DMS153 treated with DMSO at 0.1 percent for 48 hours (cell line): ENCODE measurements around the gene ZNF490.
"Not testable (repeated sequence)": the region's sequence is repeated elsewhere in the genome, so short reads cannot be mapped to it uniquely, and the experiment has no call there.

Experiments
- DNase-seq: peaks from one replicate; lab custom pipeline; 2025; ENCODE audit not compliant: unreplicated experiment; lab: John Stamatoyannopoulos, UW

ZNF490 gene

DNA sequence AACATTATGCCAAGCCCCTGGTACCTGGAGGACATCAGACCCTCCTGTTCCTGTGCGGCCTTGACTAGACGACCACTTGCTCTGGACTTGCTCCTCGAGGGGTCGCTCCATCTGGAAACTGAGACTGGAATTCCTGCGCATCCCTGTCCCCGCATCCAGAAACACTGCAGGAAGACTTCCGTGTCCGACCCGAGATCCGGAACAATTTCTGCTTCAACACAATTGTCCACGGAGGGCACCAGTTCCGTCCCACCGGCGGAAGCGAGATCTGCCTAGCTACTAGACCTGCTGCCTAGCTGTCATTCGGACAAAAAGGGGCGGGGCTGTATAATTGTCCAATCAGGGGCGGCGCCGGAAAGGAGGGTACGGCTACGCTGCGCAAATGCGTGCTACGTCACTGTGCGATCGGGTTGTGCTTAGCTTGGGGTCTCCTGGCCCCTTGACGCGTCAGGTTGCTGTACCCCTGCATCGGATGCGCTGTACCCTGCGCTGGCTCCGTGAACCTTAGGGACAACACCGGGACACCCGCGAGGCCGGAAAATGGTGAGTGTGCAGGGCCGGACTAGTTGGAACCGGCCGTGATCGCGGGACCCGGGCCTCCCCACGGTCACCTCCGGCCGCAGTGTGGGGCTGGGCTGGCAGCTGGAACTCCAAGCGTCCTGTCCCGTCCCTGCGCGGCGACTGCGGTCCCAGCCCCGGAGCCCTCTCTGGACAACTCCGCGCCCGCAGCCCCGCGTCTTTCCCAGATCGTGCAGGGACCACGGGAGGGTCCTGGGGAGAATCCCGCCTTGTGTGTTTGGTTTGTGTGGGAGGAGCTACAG, at the start of gene ZNF490, which contains the start of gene ZNF791:
TSS of gene ZNF490 (minus strand) at position 274 of the 821 bp plus-strand sequence. CDS start at position 141, 133 bp downstream.
TSS of gene ZNF791 (plus strand) at position 381 of the 821 bp plus-strand sequence. CDS start at position 541, 160 bp downstream.
- DNase-seq: peak; percentile 88

DNA sequence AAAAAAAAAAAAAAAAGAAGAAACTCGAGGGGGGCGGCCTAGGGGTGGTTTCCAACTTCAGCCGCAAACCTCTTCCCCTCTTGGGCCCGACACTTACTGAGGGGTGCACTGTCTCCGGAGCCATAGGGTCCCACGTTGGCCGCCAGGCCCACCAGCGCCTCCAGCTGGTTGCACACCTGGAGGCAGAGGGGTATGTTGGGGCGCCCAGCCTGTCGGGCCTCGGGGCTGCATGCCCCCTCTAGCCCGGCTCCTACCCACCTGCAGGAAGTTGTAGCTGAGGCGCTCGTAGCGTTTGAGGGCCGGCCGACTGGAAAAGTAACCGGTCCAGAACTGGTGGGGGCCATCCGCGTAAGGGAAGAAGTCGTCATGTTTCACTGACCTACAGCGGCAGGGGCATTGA, 47.4 kb upstream of the ZNF490 start:
- DNase-seq: no peak

DNA sequence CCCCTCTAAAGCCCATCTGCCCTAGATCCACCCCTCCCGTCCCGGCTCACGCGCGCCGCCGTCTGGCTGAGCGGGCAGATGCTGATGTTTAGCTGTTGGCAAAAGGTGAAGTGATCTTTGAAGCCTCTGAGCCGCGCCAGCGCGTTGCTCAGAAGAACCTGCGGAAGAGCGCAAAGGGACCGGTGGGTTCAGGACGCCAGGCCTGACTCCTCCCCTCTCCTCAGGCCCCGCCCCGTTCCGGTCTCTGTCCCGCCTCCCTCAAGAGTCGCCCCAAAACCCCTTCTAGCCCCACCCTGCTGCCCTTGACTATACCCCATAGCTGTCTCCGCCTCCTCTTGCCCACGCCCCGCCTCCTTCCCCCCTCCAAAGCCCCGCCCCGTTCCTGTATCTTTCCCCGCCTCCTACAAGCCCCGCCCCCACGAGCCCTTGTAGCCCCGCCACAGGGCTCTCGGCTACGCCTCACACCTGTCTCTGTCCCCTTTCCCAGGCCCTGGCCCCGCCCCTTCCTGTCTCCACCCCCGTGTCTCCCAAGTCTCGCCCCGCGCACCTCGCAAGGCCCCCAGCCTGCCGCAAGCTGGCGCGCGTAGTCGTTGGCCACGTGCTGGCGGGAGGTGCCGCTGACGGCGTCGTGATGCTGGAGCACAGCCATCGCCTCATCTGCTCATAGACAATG, 46.4 kb upstream of the ZNF490 start:
- DNase-seq: no peak

DNA sequence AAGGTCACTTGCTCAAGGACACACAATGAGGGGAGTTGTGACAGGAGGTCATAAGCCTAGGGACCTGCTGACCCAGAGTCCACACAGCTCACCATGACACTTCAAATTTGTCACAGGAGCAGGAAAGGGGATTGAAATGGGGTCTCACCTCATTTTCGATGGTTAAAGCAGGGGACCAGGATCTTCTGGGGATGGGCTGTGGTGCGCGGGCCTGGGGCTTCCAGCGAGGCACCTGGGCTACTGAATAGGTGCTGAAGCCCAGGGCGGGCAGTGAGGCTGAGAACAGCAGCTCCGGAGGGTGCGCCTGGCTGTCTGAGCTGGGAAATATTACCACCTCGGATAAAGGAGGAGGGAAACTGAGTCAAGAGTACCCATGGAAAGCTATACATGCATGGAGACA, 44.9 kb upstream of the ZNF490 start:
- DNase-seq: no peak

DNA sequence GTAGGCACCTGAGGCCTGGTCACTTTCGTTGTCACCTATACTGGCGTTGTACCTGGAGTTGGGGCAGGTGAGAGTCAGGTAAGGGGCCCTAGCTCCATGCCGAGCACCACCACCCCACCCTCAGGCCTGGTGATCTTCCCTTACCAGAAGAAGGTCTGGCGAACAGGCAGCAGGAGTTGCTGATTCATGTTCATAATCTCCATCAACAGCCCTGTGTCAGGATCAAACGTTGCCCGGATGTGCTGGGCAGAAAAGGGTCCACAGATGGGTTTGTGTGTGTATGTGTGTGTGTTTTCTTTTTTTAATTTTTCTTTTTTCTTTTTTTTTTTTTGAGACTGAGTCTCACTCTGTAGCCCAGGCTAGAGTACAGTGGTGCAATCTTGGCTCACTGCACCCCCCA, 41.6 kb upstream of the ZNF490 start:
- no peak for DNase-seq

DNA sequence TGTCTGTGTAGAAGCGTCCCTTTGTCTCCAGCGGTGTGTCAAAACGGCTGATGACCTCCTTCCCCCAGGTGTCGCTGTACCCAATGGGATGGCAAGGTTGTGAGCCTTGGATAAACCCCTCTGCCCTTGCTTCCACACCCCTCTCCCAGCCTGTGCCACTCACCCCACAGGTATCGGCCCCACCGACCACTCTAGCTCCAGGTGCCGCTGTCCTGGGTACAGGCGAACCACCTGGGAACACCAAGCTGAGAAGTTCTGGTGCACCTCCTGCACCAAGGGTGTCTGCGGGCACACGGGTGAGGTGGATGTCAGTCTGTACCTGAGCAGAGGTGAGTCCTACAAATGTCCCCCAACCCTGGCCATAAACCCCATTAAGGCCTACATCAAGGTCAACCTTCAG, 39.3 kb upstream of the ZNF490 start:
- no peak for DNase-seq

DNA sequence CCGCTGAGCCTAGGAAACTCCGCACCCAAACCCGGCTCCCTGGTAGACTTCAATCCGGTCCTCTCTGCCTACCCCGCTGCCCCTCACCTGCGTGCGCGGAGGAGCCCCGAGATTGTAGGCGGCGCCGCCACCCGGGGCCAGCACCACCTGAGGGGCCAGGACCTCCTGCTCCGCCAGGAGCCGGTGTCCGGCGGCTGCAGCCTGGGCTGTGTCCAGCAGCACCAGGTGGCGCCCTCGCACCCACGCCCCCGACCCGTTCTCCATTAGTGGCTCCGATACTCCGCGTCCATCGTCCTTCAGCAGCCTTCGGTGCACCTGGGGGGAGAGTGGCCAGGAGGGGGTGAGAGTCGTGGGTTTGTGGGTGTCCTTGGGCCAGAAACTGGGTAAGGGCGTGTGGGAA, 37.5 kb upstream of the ZNF490 start:
- DNase-seq: no peak

DNA sequence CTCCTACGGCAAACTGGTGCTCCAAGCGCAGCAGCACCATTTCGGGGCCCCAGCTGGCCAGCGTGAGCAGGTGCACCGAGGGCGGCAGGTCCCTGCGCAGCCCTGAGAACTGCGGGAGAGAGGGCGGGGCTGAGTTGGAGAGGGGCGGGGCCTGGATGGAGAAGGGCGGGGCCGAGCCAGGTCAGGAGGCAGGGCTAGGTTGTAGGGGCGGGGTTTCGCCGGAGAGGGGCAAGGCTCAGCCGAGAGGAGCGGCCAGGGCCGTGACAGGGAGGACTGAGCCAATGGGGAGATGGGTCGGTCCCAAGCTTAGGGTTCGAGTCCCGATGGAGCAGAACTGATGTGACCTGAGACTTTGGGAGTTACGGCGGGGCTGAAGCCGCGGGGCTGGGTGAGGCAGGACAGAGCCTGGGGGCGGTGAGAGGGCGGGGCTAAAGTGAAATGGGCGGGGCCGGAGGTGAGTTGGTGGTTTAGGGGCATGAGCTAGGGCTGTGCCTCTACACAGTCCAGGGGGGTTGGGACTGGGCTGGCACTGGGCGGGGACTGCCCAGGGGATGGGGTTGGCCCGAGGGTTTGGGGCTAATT, 37.0 kb upstream of the ZNF490 start:
- DNase-seq: peak; percentile 9

DNA sequence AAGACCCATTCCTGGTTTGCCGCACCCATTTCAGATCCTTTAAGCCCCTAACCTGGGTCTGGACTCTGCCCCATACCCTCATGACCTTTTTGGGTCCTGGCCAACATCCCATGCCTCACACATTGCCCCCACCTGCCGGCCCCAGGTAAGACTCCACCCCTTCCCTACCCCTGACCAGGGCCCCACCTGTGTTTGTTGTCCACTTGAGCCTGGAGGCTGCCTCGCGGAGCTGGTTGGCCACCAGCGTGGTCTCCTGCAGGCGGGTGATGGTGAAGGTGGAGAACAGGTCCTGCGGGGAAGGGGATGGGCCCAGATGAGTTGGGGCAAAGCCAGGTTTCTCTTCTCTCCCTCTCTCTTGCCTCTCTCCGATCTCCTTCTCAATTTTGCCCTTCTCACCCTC, 36.4 kb upstream of the ZNF490 start:
- DNase-seq: no peak

DNA sequence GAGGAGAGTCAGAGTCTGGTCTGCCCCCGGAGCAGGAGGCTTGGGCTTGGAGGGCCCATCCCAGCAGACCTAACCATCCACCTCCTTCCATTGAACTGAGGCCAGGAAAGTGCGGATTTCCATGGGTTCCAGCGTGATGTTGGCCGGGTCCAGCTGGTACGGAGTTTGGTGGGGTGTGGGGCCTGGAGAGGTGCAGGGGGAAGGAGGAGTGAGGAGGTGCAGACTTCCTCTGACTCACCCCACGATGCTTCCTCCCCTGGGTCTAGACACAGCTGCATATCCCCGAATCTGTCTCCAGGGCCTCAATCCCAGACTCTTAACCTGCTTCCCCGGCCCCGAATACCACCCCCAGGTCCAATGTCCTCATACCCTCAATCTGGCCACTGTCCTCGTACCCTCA, 35.9 kb upstream of the ZNF490 start:
- DNase-seq: no peak

DNA sequence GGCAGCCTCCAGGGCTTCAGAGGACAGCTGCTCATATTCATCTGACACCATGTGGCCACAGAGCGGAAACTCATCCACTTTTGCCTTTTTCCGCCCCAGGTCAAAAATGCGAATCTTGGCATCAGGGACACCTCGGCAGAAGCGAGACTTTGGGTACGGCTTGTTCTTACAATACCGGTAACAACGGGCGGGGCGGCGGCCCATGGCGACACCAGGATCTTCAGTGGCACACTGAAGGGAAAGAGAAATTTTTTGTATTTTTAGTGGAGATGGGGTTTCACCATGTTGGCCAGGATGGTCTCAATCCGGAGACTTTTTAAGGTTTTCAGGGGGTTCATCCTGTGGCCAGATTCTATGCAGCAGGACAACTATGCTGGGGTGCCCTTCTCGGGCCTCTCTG, 33.1 kb upstream of the ZNF490 start:
- DNase-seq: not testable (repeated sequence)

DNA sequence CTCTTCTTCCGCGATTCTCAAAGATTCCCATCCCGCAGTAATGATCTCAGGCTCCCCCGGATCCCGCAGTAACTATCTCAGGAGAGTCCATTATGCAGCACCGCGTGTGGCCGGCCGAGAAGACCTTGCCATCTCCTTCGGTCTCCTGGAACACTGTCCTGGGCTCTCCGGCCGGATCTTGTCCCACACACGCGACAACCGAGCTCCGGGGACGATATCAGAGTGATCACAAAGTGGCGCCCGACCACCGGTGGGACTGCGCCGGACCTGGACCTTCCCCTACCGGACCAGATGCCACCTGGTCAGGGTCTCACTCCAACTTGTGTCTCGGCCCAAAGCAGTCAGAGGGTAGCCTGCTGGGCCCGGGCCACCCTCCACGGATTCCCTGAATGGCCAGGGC, 31.9 kb upstream of the ZNF490 start:
- no peak for DNase-seq

DNA sequence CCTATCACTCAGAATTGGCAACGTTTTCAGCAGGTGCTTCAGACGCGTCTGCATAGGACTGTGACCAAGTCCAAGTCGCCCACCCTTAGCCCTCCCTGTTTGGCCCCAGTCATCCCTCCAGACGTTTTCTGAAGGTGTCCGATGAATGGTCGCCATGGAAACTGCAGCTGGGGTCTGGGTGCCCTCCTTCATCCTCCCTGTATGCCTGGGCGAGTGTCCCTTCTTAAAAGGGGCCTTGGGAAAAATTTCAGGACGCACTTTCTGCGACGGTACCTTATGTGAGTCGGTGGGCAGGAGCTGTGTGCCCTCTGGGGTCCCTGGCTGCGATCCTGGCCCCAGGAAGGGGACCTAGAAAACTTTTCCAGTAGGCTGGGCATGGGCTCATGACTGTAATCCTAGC, 30.8 kb upstream of the ZNF490 start:
- DNase-seq: no peak

DNA sequence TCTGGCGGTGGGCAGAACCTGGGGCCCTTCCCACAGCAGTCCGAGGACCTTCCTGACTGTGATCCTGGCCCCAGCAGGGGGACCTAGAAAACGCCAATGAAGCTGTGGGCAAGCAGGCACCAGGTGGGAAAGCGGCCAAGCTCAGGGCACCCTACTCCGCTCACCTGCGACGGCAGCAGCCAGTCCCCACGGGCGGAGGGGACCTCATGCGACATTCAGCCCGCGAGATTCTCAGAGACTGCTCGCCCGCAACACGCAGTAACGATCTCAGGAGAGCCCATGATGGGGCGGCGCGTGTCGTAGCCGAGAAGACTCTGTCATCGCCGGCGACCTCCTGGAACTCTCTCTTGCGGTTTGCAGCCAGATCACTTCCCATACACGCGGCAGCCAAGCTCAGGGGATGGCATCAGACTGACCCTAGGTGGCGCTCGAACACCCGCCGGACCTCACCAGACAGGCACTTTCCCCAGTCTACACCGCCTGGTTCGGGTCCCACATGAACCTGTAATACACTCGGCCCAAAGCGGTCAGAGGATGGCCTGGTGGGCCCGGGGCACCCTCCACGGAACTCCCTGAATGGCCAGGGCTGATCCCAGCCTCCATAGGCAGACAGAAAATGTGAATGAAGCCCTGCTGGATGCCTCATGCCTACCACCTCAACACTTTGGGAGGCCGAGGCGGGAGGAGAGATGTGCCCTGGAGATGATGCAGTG, 29.4 kb upstream of the ZNF490 start:
- no peak for DNase-seq

DNA sequence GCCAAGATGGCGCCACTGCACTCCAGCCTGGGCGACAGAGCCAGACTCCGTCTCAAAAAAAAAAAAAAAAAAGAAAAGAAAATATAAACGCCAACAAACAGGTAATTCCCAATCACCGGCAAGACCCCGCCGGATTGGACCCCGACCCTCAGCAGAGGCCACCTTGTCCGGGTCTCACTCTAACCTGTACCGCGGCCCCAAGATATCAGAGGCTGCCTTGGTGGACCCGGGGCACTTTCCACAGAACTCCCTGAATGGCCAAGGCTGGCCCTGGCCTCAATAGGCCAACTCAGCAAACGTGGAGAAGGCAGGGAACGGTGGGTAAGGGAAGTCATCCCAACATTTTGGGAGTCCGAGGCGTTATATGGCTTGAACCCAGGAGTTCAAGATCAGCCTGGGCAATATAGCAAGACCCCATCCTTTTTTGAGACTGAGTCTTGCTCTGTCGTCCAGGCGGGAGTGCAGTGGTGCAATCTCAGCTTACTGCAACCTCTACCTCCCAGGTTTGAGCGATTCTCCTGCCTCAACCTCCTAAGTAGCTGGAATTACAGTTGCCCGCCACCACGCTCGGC, 28.1 kb upstream of the ZNF490 start:
- no peak for DNase-seq

DNA sequence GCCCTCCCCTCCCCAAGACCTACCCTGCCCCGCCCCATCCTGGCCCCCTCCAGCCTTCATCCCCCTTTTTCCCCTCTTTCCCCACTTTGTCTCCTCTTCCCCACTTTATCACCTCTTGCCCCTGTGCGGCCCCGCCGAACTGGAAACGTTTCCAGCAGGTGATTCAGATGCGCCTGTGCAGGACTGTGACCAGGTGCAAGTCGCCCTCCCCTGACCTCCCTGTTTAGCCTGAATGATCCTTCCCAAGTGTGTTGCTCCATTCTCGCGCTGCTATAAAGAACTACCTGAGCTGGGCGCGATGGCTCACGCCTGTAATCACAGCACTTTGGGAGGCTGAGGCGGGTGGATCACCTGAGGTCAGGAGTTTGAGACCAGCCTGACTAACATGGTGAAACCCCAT, 26.0 kb upstream of the ZNF490 start:
- DNase-seq: no peak

DNA sequence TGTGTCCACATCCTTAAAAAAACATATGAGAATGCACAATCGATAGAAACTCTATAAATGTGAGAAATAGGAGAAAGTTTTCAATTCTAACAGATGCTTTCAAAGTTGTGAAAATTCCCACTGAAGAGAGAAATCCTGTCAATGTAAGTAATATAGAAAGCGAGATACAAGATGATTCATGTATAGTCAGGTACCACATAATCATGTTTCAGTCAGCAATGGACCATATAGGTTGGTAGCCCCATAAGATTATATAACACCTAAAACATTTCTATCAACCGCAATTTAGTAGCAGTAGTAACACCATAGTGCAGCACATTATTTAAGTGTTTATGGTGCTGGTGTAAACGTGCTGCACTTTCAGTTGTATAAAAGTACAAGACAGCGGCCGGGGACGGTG, 18.6 kb upstream of the ZNF490 start:
- DNase-seq: no peak

DNA sequence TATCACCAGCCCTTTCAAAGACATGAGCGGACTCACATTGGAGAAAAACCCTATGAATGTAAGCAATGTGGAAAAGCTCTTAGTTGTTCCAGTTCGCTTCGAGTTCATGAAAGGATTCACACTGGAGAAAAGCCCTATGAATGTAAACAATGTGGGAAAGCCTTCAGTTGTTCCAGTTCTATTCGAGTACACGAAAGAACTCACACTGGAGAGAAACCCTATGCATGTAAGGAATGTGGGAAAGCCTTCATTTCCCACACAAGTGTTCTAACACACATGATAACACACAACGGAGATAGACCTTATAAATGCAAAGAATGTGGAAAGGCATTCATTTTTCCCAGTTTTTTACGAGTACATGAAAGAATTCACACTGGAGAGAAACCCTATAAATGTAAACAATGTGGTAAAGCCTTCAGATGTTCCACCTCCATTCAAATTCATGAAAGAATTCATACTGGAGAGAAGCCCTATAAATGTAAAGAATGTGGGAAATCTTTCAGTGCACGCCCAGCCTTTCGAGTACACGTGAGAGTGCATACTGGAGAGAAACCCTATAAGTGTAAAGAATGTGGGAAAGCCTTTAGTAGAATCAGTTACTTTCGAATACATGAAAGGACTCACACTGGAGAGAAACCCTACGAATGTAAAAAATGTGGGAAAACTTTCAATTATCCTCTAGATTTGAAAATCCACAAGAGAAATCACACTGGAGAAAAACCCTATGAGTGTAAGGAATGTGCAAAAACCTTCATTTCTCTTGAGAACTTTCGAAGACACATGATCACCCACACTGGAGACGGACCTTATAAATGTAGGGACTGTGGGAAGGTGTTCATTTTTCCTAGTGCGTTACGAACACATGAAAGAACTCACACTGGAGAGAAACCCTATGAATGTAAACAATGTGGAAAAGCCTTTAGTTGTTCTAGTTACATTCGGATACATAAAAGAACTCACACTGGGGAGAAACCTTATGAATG, 17.7 kb upstream of the ZNF490 start:
- no peak for DNase-seq

DNA sequence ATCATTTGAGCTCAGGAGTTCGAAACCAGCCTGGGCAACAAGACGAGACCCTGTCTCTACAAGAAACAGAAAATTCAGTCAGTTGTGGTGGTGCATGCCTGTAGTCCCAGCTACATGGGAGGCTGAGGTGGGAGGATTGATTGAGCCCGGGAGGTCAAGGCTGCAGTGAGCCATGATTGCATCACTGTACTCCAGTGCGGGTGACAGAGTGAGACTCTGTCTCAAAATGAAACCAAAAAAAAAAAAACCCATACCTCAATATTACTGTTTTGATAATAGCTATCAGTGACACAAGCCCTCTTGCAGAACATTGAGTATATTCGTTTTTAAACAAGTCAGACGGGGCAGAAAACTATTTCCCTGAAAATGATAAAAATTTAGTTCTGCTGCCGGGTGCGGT, 16.3 kb upstream of the ZNF490 start:
- DNase-seq: no peak
